ENCODE results near the gene COPS9.

Gene COPS9

DNA sequence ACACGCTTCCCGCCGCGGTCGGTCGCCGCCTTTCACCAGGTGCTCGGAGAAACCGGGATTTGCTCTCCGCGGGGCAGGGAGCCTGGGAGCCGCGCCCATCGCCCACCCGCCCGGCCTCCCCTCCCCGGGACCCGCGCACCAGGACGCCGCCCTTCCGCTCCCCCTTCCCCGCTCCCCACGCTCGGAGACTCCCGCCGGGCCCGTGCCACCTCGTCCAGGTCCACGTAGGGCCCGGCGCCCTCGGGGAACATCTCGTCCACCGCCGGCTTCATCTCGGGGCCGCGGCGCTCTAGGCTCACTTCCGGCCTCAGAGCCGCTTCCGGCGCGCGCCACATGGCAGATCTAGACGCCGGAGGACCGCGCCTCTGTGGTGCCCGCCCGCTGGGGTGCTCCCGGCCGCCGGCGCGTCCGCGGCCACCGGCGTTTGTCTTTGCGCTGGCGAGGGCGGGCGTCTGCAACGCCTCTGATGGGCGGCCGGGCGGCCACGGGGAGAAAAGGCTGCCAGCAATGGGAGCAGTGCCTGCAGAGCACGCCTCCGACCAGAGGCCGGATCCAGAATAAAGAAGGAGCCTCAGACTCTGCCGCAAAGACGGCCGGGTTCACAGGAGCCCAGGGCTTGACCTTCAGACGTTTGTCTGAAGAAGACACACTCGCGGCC is at the start of gene COPS9:
TSS of gene COPS9 (minus strand) at position 293 of the 658 bp plus-strand sequence. CDS start at position 272, 21 bp downstream.
- H3K4me1 ChIP-seq, result peaks cover 28% of the 10 kb centered on the region
- H3K27me3 ChIP-seq, result no peaks in the 10 kb centered on the region; the same call in 1 of the 2 replicates
- peak within 1 kb of the TSS; percentile 82 for H3K27ac ChIP-seq
- H3K4me2 ChIP-seq, result peak within 1 kb of the TSS; percentile 88
- H3K36me3 ChIP-seq, result peaks cover 35% of the 10 kb centered on the region
- H3K4me3 ChIP-seq, result peak within 1 kb of the TSS; percentile 89
- no peaks in the 10 kb centered on the region for H3K9me3 ChIP-seq
- TF ChIP-seq Cebpa-rat (IDR thresholded peaks at IDR 0.05), result no peak
- peak within 1 kb of the TSS; percentile 92 for H3K9ac ChIP-seq
- H4K20me1 ChIP-seq, result peaks cover 34% of the 10 kb centered on the region

DNA sequence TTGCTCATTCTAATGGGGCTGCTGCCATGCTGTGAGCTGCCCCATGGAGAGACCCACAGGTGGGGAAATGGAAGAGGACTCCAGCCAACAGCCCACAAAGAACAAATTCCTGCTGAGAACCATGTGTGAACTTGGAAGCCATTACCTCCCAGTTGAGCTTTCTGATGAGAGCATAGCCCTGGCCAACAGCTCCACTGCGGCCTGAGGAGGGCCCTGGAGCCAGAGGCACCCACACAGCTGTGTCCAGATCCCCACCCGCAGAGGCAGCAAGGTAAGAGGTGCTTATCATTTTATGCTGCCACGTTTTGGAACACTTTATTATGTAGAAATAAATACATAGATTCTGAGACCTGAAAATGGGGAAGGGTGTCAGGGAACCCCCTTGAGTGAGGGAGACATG is 48.6 kb upstream of the COPS9 start:
- Histone ChIP-seq H3K4me2 (no peak overlapping the region), H3K4me3 (no peak overlapping the region), H3K9me3 (peaks cover 13% of the 10 kb centered on the region), H3K4me1 (peaks cover 5% of the 10 kb centered on the region; the same call in 1 of the 2 replicates), H3K27me3 (no peaks in the 10 kb centered on the region), H3K9ac (no peak overlapping the region), H3K27ac (no peak overlapping the region), H3K36me3 (no peaks in the 10 kb centered on the region), H4K20me1 (no peaks in the 10 kb centered on the region)
- TF ChIP-seq Cebpa-rat (IDR thresholded peaks at IDR 0.05), result no peak

DNA sequence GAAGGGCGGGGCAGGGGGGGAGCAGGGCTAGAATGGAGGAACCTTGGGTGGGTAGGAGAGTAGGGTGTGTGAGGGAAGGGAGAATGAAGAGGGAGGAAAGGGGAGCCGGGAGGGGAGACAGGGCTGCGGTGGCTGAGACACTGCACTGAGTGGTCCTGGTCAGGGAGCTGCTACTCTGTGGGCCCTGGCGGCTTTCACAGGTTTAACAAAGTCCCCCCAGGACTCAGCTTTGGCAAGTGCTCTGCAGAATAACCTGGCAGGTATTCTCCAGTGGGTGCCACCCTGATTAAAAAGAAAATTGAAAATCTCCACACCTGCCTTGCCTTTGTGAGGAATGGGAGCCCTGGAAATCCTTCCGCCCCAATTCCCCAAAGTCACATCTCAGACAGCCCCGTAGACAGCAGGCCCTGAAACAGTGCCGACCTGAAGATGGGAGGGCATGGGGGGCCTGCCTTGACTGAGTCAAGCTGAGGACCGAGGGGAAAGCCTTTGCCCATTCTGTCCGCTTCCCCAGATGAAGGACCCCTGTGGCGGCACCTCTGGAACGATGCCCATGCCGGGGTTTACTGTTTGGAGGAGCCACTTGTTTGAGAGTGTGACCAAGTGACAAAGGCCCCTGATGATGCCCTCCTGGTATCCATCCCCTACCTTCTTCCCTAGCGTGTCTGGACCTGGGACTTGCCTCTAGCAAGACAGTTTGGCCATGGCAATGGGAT is 47.9 kb upstream of the COPS9 start:
- no peak for TF ChIP-seq Cebpa-rat (IDR thresholded peaks at IDR 0.05)

DNA sequence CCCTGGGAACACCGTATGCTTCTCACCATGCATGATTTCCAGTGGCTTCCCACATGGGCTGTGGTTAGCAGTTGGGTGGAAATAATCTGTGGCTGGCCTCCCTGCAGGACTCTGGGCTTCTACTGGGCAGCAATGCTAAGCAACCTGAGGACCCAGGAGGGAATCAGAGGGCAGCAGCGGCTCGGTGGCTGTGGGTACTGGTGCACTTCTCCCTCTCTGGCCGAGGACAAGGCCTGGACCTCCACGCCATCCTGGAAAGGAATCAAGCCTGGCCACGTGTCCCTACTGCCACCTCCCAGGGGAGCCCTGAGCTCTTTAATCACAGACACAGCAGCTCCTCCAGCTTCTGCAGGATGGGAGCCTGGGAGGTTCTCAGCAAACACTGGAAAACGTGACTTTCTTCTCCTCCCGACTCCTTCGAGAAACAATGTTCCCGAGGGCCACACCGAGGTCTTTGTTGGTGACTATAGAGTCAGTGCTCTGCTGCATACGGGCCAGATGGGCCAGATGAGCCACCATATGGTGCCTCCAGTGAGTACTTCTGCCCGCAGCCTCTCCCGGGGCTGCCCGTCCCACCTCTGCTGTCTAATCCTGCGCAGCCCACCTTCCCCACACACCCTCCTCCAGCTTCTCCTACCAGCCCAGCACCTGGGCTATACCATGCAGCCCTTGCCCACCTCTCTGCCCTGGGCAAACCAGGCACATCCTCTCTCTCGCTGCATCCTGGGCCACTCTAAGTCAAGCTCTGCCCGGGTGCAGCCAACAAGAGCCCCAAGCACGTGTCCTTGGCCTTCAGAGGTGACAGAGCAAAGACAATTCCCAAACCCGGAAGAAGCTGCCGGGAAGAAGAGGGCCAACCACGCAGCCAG is 47.1 kb upstream of the COPS9 start:
- H3K4me3 ChIP-seq, result no peak overlapping the region

More for the DNA sequence above, 47.9 kb upstream of the COPS9 start:
- H3K4me1 ChIP-seq, result peaks cover 5% of the 10 kb centered on the region; the same call in 1 of the 2 replicates
- H3K9ac ChIP-seq, result no peak overlapping the region
- H3K27ac ChIP-seq, result no peak overlapping the region
- no peaks in the 10 kb centered on the region for H3K36me3 ChIP-seq
- no peaks in the 10 kb centered on the region for H3K27me3 ChIP-seq
- no peak overlapping the region for H3K4me2 ChIP-seq
- no peaks in the 10 kb centered on the region for H4K20me1 ChIP-seq
- peaks cover 13% of the 10 kb centered on the region for H3K9me3 ChIP-seq
- H3K4me3 ChIP-seq, result no peak overlapping the region

DNA sequence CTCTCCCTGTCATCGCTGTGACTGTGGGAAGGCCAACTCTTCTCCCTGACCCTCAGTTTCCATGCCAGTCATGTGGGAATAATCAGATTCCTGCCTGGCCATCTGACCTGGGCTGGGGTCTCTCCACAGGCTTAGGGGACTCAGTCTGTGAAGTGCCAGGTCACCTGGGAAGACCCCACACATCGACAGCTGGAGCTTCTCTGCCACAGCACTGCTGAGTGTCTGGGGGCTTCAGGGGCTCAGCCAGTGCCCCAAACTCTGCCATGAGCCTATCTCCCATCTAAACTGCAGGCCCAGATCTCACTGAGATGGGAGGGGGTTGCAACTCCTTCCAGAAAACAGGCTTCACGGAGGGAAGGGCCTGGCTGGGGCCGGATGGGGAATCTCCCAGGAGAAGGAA is 46.4 kb upstream of the COPS9 start:
- Histone ChIP-seq H4K20me1 (no peaks in the 10 kb centered on the region), H3K27ac (no peak overlapping the region), H3K9ac (no peak overlapping the region), H3K4me1 (peaks cover 5% of the 10 kb centered on the region; the same call in 1 of the 2 replicates), H3K36me3 (no peaks in the 10 kb centered on the region), H3K9me3 (peaks cover 3% of the 10 kb centered on the region), H3K4me3 (no peak overlapping the region), H3K27me3 (no peaks in the 10 kb centered on the region), H3K4me2 (no peak overlapping the region)
- no peak for TF ChIP-seq Cebpa-rat (IDR thresholded peaks at IDR 0.05)

More for the DNA sequence above, 47.1 kb upstream of the COPS9 start:
- no peak overlapping the region for H3K9ac ChIP-seq
- TF ChIP-seq Cebpa-rat (IDR thresholded peaks at IDR 0.05), result no peak
- no peaks in the 10 kb centered on the region for H3K27me3 ChIP-seq
- H3K4me1 ChIP-seq, result peaks cover 5% of the 10 kb centered on the region; the same call in 1 of the 2 replicates
- no peaks in the 10 kb centered on the region for H3K36me3 ChIP-seq
- no peak overlapping the region for H3K27ac ChIP-seq
- no peaks in the 10 kb centered on the region for H4K20me1 ChIP-seq
- no peak overlapping the region for H3K4me2 ChIP-seq
- peaks cover 11% of the 10 kb centered on the region for H3K9me3 ChIP-seq

DNA sequence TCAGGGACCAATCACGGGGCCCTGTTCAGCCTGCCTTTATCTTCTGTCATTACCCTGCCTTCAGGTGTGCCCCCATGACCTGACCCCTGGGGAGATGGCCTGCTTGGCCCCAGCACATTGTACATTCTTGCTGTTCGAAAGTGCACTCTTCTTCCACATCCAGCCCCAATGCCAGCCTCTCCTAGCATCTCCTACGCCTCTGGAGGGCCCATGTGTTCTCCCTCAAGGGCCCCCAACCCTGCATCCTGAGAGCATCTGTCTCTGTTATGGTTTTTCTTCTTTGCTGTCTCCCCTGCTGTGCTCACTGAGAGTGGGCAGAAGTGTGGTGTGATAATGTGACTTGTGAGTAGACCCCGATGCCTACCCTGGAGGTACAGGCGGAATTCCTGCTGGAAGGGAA is 45.9 kb upstream of the COPS9 start:
- H3K4me2 ChIP-seq, result no peak overlapping the region
- H3K9me3 ChIP-seq, result no peaks in the 10 kb centered on the region
- H4K20me1 ChIP-seq, result no peaks in the 10 kb centered on the region
- peaks cover 5% of the 10 kb centered on the region; the same call in 1 of the 2 replicates for H3K4me1 ChIP-seq
- no peaks in the 10 kb centered on the region for H3K27me3 ChIP-seq
- H3K4me3 ChIP-seq, result no peak overlapping the region
- no peak overlapping the region for H3K9ac ChIP-seq
- no peak for TF ChIP-seq Cebpa-rat (IDR thresholded peaks at IDR 0.05)
- no peak overlapping the region for H3K27ac ChIP-seq
- H3K36me3 ChIP-seq, result no peaks in the 10 kb centered on the region

DNA sequence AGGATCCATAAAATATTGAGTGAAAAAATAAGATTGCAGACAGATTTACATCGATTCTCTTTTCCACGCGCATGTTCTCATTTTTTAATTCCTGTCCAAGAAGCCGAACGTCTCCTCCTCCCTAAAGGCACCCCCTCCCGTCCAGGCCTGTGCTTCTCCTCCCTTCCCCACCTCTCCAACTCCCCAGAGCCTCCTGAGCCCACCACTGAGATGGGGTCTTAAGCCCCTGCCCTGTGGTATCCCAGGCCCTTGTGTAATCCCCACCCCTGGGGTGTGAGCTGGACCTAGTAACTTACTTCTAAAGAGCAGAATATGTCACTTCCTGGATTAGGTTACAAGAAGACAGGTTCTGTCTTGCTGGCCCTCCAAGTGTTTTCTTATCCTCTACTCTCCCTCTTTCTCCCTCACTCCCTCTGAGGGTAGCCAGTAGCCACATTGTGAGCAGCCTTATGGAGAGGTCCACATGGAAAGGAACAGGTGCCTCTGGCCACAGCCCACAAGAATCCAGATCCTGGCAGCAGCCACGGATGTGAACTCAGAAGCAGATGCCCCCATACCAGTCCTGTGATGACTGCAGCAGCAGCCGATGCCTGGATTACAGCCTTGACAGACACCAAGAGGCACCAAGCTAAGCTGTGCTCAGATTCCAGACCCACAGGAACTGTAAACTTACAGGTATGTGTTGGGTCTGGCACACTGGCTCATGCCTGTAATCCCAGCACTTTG is 44.0 kb upstream of the COPS9 start:
- TF ChIP-seq Cebpa-rat (IDR thresholded peaks at IDR 0.05), result no peak
- no peaks in the 10 kb centered on the region for H4K20me1 ChIP-seq
- H3K4me2 ChIP-seq, result no peak overlapping the region
- H3K36me3 ChIP-seq, result no peaks in the 10 kb centered on the region
- no peaks in the 10 kb centered on the region for H3K9me3 ChIP-seq
- no peak overlapping the region for H3K9ac ChIP-seq
- no peak overlapping the region for H3K4me3 ChIP-seq
- no peaks in the 10 kb centered on the region for H3K27me3 ChIP-seq
- no peak overlapping the region for H3K27ac ChIP-seq
- H3K4me1 ChIP-seq, result peaks cover 5% of the 10 kb centered on the region; the same call in 1 of the 2 replicates

DNA sequence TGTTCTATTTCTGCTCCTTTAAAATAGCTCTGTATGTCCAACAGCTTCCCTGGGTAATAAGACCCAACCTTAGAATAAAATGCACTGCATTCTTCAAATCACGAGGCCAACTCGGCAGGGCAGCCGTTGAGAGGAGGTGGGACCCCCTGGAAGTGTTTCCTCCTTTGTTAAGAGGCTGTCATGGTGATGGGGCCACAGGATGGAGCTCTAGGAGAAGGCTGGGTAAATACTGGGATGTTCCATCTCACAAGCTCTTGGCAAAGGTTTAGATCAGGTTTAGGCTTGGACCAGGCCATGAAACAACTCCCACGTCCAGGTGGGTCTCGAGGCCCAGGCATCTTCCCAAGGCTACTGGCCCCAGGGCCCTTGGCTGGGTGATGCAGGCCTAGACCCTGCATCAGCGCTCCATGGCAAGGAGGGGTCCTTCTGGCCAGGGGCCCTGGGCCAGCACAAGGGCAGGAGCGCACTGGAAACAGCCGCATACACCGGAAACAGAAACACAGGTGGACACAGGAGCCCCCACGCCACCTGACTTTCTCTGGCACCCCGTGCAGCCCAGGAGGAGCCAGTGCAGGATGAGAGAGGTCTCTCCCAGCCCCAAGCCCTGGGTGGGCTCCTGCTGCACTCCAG is 43.2 kb upstream of the COPS9 start:
- H3K4me2 ChIP-seq, result no peak overlapping the region
- no peaks in the 10 kb centered on the region for H3K9me3 ChIP-seq
- no peaks in the 10 kb centered on the region for H4K20me1 ChIP-seq
- no peaks in the 10 kb centered on the region for H3K27me3 ChIP-seq
- no peaks in the 10 kb centered on the region for H3K36me3 ChIP-seq
- H3K27ac ChIP-seq, result no peak overlapping the region
- H3K9ac ChIP-seq, result no peak overlapping the region
- peaks cover 5% of the 10 kb centered on the region; the same call in 1 of the 2 replicates for H3K4me1 ChIP-seq
- no peak for TF ChIP-seq Cebpa-rat (IDR thresholded peaks at IDR 0.05)
- H3K4me3 ChIP-seq, result no peak overlapping the region

DNA sequence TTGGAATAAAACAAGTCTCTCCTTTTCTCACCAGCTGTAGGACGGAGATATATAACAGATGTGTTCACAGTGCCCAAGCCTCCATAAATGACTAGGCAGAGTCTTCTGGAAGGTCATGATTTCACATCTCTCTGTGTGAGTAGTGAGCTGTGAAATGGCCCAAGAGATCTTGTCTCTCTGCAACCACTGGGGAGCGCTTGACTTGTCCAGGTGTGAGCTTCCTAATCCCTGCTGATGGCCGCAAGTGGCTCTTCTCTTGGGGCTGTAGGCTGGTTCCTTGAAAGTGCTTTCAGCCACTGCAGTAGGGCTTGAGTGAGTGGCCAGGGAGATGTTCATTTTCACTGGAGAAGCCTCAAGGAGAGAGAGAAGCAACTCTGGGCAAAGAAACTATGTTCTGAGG is 42.5 kb upstream of the COPS9 start:
- no peak for TF ChIP-seq Cebpa-rat (IDR thresholded peaks at IDR 0.05)
- Histone ChIP-seq H3K4me3 (no peak overlapping the region), H3K9me3 (no peaks in the 10 kb centered on the region), H3K4me2 (no peak overlapping the region), H3K4me1 (peaks cover 5% of the 10 kb centered on the region; the same call in 1 of the 2 replicates), H4K20me1 (no peaks in the 10 kb centered on the region), H3K36me3 (no peaks in the 10 kb centered on the region), H3K9ac (no peak overlapping the region), H3K27me3 (no peaks in the 10 kb centered on the region), H3K27ac (no peak overlapping the region)

Data from BLaER1 (cell line).